HG03064 (cell line): Measurements from ENCODE around the gene TRIM63.

Source experiments
- ATAC-seq: cut with Tn5 transposase; IDR thresholded peaks from one replicate; pipeline ENCODE4 v1.9.1; 2021; ENCODE audit warnings: low read depth; ENCODE audit not compliant: unreplicated experiment

TRIM63 gene

GRCh38 chr1:26059906-26060305 lies 7.5 kb downstream of the TRIM63 start:
- ATAC-seq, result no peak

GRCh38 chr1:26058052-26058595 lies 9.3 kb downstream of the TRIM63 start:
- no peak for ATAC-seq

- no peak for ATAC-seq
Observed at GRCh38 chr1:26057189-26057588, 10.2 kb downstream of the TRIM63 start.

- ATAC-seq, result no peak
Observed at GRCh38 chr1:26055041-26055440, 12.4 kb downstream of the TRIM63 start.

- ATAC-seq, result no peak
Observed at GRCh38 chr1:26053718-26054560, 13.5 kb downstream of the TRIM63 start.

- no peak for ATAC-seq
Observed at GRCh38 chr1:26050248-26050640, 17.2 kb downstream of the TRIM63 start.

GRCh38 chr1:26049531-26050247 lies 17.7 kb downstream of the TRIM63 start:
- ATAC-seq, result no peak

- no peak for ATAC-seq
Observed at GRCh38 chr1:26047278-26047874, 20.1 kb downstream of the TRIM63 start.

- no peak for ATAC-seq
Observed at GRCh38 chr1:26046246-26047095, 21.0 kb downstream of the TRIM63 start.

- ATAC-seq, result no peak
Observed at GRCh38 chr1:26045722-26046245, 21.6 kb downstream of the TRIM63 start, which contains the start of gene SLC30A2. SLC30A2 (minus strand) TSS chr1:26046118; CDS start chr1:26045896, 222 bp downstream.

GRCh38 chr1:26044971-26045721 lies 22.3 kb downstream of the TRIM63 start:
- no peak for ATAC-seq

GRCh38 chr1:26044414-26044813 lies 23.0 kb downstream of the TRIM63 start:
- ATAC-seq, result no peak

- ATAC-seq, result no peak
Observed at GRCh38 chr1:26043765-26044164, 23.7 kb downstream of the TRIM63 start.

GRCh38 chr1:26041978-26042377 lies 25.5 kb downstream of the TRIM63 start:
- no peak for ATAC-seq

GRCh38 chr1:26041401-26041800 lies 26.0 kb downstream of the TRIM63 start:
- no peak for ATAC-seq

- ATAC-seq, result no peak
Observed at GRCh38 chr1:26038904-26039303, 28.5 kb downstream of the TRIM63 start.

- no peak for ATAC-seq
Observed at GRCh38 chr1:26038477-26038876, 29.0 kb downstream of the TRIM63 start.

GRCh38 chr1:26037904-26038303 lies 29.5 kb downstream of the TRIM63 start:
- no peak for ATAC-seq

GRCh38 chr1:26036756-26037281 lies 30.6 kb downstream of the TRIM63 start:
- no peak for ATAC-seq
